HFFc6 (cell line): ENCODE measurements around the gene NLGN2. TPM values are rescaled to one million over a fixed set of nuclear protein-coding genes. Genes with fewer than 3 reads are reported as not detected.

Source experiments
- DNase-seq: peaks from one replicate; pipeline ENCODE4 v3.0.0-alpha.2; 2018
- H3K27ac Mint-ChIP-seq: 2 replicates; pipeline ENCODE4 v1.8.0; 2020; ENCODE audit warnings: mild to moderate bottlenecking, mixed read lengths
- H3K27me3 Mint-ChIP-seq: 2 replicates; pipeline ENCODE4 v1.8.0; 2021; ENCODE audit warnings: mild to moderate bottlenecking, moderate library complexity, mixed read lengths; ENCODE audit not compliant: insufficient read depth
- H3K36me3 Mint-ChIP-seq: 2 replicates; pipeline ENCODE4 v1.8.0; 2021; ENCODE audit warnings: low read depth, mixed read lengths
- H3K4me1 Mint-ChIP-seq: 2 replicates; pipeline ENCODE4 v1.8.0; 2020; ENCODE audit warnings: low read depth, mixed read lengths
- H3K4me3 Mint-ChIP-seq: 2 replicates; pipeline ENCODE4 v1.8.0; 2020; ENCODE audit warnings: mild to moderate bottlenecking, moderate library complexity, mixed read lengths
- H3K9me3 Mint-ChIP-seq: 2 replicates; pipeline ENCODE4 v1.8.0; 2020; ENCODE audit warnings: mild to moderate bottlenecking, mixed read lengths
- total RNA-seq, 6 experiments: library from RNA; stranded (reverse); fragmentation: NEBNext Ultra II Directional; extraction: Animal tissue kit (Norgen Biotek cat#: 25700); gene quantifications; 2 replicates in 1 of 6; 3 replicates in 5 of 6; pipeline ENCODE4 v1.2.3, GENCODE V29; 2021
- TF ChIP-seq, protein P1 (sequence below): fragments of 200-600 bp; sonication (generic); IDR thresholded peaks from 2 replicates; pipeline ENCODE4 v1.5.0; 2021; ENCODE audit warnings: antibody characterized with exemption, mild to moderate bottlenecking

Gene NLGN2
- total RNA-seq, 6 experiments from 2014 or later, result 41.3 to 57.3 (median 46.2) TPM

DNA sequence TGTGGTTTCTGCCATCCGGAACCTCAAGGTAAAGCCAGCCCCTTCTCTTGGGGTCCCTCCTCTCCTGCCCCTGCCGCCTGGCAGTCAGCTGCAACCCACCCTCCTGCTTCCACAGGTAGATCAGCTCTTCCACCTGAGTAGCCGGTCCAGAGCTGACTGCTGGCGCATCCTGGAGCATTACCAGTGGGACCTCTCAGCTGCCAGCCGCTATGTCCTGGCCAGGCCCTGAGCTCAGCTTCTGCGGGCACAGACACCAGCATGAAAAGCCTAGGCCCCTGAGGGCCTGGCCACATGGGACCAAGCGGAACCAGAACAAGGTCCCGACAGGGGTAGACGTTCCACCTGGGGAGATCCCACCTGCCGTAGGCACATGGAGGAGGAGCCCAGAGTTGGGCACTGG lies 18.8 kb upstream of the NLGN2 start:
- Mint-ChIP-seq H3K36me3 (peaks cover 9% of the 10 kb centered on the region; the same call in 1 of the 2 replicates), H3K27me3 (no peaks in the 10 kb centered on the region; the same call in 1 of the 2 replicates), H3K4me3 (no peak overlapping the region), H3K9me3 (no peaks in the 10 kb centered on the region), H3K27ac (no peak overlapping the region), H3K4me1 (no peaks in the 10 kb centered on the region)
- DNase-seq, result no peak
- TF ChIP-seq, protein P1, sequence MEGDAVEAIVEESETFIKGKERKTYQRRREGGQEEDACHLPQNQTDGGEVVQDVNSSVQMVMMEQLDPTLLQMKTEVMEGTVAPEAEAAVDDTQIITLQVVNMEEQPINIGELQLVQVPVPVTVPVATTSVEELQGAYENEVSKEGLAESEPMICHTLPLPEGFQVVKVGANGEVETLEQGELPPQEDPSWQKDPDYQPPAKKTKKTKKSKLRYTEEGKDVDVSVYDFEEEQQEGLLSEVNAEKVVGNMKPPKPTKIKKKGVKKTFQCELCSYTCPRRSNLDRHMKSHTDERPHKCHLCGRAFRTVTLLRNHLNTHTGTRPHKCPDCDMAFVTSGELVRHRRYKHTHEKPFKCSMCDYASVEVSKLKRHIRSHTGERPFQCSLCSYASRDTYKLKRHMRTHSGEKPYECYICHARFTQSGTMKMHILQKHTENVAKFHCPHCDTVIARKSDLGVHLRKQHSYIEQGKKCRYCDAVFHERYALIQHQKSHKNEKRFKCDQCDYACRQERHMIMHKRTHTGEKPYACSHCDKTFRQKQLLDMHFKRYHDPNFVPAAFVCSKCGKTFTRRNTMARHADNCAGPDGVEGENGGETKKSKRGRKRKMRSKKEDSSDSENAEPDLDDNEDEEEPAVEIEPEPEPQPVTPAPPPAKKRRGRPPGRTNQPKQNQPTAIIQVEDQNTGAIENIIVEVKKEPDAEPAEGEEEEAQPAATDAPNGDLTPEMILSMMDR, result no peak

DNA sequence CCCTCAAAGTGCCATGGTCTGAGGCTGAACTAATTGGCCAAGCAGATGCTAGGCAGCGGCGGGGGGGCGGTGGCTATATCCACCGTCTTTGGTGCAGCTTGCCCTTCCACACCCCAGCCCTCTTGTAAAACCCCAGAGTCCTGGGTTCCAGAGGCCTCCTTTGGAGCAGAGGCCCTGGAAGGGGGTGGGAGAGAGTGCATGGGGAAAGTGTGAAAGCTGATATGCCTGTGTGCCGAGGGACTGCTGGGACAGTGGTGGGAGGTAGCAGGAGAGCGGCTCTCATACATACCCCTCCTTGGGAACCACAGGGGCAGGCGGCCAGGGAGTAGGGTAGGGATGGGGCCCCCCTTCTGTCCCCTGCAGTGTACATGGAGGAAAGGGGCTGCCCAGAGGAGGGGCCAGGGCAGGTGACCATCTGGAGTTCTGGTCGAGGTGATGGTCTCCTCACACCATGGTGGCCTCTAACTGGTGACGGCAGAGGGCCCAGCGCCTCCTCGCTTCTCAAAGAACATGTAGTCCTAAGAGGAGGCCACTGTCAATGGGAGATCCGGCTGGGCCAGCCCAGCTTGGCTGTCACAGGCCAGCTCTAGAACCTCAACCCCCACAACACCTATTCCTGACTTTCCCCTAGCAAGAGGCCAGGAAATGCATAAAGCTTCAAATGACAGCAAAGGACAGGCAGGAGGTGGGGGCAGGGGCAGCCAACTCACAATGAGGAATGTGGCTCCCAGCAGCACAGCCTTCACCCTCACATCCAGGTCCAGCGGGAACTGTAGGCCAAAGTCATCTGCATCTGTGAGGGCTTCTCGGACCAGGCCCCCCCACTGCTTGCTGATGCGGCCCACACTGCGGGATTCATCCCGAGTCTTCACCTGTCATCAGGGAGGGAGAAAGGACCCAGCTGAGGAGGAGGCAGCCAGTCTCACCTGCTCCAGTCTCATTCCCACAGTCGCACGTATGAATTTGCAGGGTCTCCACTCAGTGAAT lies 17.4 kb upstream of the NLGN2 start:
- no peak overlapping the region for H3K27ac Mint-ChIP-seq
- peaks cover 9% of the 10 kb centered on the region; the same call in 1 of the 2 replicates for H3K36me3 Mint-ChIP-seq
- no peaks in the 10 kb centered on the region for H3K9me3 Mint-ChIP-seq
- no peak overlapping the region for H3K4me3 Mint-ChIP-seq
- H3K27me3 Mint-ChIP-seq, result no peaks in the 10 kb centered on the region; the same call in 1 of the 2 replicates
- TF ChIP-seq, protein P1, result no peak
- peaks cover 5% of the 10 kb centered on the region for H3K4me1 Mint-ChIP-seq
- no peak for DNase-seq

DNA sequence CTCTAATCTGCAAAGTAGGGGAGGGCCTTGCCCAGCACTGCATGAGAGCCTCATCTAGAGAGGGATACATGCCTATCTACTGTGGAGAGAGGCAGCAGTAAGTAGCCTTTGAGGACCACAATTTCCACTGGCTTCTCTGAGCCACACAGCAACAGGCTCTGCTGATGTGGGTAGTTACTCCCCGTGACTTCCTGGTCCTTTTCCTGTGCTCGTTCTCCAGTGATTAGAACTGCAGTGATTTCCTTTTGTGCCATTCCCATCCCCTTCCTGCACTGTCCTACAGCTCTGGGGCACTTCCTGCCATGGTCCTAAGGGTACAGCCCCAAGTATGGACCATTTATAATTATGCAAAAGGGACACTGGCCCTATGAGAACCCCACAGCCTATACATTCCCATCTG lies 16.3 kb upstream of the NLGN2 start:
- H3K4me1 Mint-ChIP-seq, result peaks cover 6% of the 10 kb centered on the region
- DNase-seq, result no peak
- peaks cover 9% of the 10 kb centered on the region; the same call in 1 of the 2 replicates for H3K36me3 Mint-ChIP-seq
- H3K9me3 Mint-ChIP-seq, result no peaks in the 10 kb centered on the region
- H3K27ac Mint-ChIP-seq, result no peak overlapping the region
- no peak overlapping the region for H3K4me3 Mint-ChIP-seq
- H3K27me3 Mint-ChIP-seq, result peaks cover 2% of the 10 kb centered on the region; the same call in 1 of the 2 replicates
- TF ChIP-seq, protein P1, result no peak

DNA sequence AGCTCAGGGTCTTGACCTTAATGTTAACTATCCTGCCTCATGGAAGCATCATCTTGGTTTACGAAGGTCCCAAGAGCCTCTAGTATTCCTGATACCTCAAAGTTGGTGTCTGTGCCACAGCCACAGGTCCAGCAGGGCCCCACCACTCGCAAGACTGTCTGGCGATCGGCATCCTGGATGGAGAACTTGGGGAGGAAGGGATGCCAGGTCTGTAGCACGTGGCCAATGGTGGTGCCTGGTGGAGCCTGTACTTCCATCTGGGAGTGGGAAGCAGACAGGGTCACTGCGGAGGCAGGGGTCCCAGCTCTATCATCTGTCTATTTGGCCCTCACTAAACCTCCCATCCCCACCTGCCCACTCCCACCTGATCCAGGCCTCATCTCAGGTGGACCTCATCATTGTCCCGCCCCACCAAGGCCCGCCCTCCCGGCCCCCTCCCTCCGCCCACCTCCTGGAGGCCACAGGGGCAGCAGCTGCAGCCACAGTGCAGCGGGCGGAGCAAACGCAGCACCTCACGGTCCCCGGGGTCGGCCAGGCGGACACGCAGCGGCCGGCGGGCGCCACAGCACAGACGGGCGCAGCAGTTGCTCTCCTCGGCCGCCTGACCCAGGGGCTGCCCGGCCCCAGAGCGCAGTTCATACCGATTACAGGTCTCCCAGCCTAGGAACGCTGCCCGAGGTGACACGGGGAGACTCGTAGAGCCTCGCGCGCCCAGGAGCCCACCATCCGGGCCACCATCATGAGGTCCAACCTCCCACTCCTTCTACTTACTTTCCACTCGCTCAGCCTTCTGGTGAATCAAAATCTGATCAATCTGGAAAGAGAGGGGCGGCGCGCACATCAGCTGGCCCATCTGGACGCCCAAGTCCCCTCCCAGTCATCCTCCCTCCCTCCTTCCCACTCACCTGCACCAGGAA lies 14.7 kb upstream of the NLGN2 start:
- TF ChIP-seq, protein P1, result no peak
- Mint-ChIP-seq H3K27ac (0 out of 2 replicates have a peak overlapping the region, but pooled peaks have one; percentile 5), H3K4me1 (peaks cover 6% of the 10 kb centered on the region), H3K36me3 (peaks cover 9% of the 10 kb centered on the region; the same call in 1 of the 2 replicates), H3K4me3 (peak overlapping the region; percentile 95), H3K9me3 (no peaks in the 10 kb centered on the region), H3K27me3 (peaks cover 2% of the 10 kb centered on the region; the same call in 1 of the 2 replicates)
- DNase-seq, result no peak
